Measurements from ENCODE around the gene KCNV2.
"Not testable (repeated sequence)": the region's sequence is repeated elsewhere in the genome, so short reads cannot be mapped to it uniquely, and the experiment has no call there.

KCNV2 gene

GRCh38 chr9:2700909-2701550 is 16.3 kb upstream of the KCNV2 start:
- no peak for ATAC-seq
- TF ChIP-seq, protein P1, sequence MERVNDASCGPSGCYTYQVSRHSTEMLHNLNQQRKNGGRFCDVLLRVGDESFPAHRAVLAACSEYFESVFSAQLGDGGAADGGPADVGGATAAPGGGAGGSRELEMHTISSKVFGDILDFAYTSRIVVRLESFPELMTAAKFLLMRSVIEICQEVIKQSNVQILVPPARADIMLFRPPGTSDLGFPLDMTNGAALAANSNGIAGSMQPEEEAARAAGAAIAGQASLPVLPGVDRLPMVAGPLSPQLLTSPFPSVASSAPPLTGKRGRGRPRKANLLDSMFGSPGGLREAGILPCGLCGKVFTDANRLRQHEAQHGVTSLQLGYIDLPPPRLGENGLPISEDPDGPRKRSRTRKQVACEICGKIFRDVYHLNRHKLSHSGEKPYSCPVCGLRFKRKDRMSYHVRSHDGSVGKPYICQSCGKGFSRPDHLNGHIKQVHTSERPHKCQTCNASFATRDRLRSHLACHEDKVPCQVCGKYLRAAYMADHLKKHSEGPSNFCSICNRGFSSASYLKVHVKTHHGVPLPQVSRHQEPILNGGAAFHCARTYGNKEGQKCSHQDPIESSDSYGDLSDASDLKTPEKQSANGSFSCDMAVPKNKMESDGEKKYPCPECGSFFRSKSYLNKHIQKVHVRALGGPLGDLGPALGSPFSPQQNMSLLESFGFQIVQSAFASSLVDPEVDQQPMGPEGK (CRISPR knock-in tag; IDR thresholded peaks at IDR 0.05; ENCODE audit: borderline replicate concordance): no peak
- TF ChIP-seq TOX (CRISPR knock-in tag; IDR thresholded peaks at IDR 0.05; ENCODE audit: borderline replicate concordance): no peak
- no peak for TF ChIP-seq SNAI2 (CRISPR knock-in tag; IDR thresholded peaks at IDR 0.05)
- no peak for TF ChIP-seq PPARA (CRISPR knock-in tag; IDR thresholded peaks at IDR 0.05; ENCODE audit: borderline replicate concordance)
- no peak for TF ChIP-seq GLIS3 (CRISPR knock-in tag; IDR thresholded peaks at IDR 0.05)
- TF ChIP-seq ZNF8 (CRISPR knock-in tag; IDR thresholded peaks at IDR 0.05): no peak
- TF ChIP-seq BACH2 (CRISPR knock-in tag; IDR thresholded peaks at IDR 0.05; ENCODE audit: borderline replicate concordance): no peak
- no peak for TF ChIP-seq TCF4 (CRISPR knock-in tag; IDR thresholded peaks at IDR 0.05; ENCODE audit: borderline replicate concordance)
- TF ChIP-seq ZFP30 (CRISPR knock-in tag; IDR thresholded peaks at IDR 0.05): no peak
- TF ChIP-seq OSR1 (CRISPR knock-in tag; IDR thresholded peaks at IDR 0.05): no peak
- no peak for TF ChIP-seq ZFP3 (CRISPR knock-in tag; IDR thresholded peaks at IDR 0.05)
- no peak for TF ChIP-seq RARB (CRISPR knock-in tag; IDR thresholded peaks at IDR 0.05)

DNA sequence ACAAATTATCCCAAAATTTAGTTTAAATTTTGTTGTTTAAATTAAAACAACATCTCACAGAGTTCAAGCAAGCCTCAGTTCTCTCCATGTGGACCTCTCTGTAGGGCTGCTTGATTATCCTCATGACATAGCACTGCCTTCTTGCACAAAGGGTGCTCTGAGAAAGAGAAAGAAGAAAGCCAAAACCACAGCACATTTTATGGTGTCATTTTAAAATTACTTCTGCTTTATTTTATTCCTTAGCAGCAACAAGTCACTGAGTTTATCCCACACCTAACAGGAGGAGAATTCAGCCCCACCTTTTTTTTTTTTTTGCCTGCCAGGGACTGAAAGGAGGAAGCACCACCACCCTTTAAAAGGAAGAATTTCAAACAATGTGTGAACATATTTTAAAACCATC is 12.8 kb upstream of the KCNV2 start:
- TF ChIP-seq CSRNP3 (CRISPR knock-in tag; IDR thresholded peaks at IDR 0.05): no peak
- no peak for ATAC-seq

- not testable (repeated sequence) for ATAC-seq
These were observed 10.1 kb upstream of the KCNV2 start for GRCh38 chr9:2707256-2707655.

DNA sequence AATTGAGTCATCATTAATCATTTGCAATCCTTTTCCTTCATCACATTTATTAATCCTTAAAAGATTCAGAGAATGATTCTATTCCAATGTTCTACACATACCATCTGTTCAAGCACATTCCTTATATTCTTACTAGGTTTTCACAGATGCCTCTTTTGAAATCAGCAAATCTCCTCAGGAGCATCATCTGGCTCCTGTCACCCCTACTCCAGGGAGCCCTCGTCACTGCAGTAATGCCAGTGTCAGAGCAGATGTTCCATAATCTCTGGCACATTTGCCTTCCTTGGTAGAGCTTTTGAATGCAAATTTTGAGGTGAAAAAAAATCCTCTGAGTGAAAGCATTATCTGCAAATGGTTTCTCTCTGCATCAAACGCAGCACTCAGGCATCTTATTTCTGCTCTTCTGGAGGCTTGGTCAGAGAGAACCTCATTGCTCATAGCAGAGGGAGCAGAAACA is 7.6 kb upstream of the KCNV2 start:
- peak; percentile 69; the same call in 2 of the 3 replicates for ATAC-seq
- TF ChIP-seq TCF4 (CRISPR knock-in tag; IDR thresholded peaks at IDR 0.05; ENCODE audit: borderline replicate concordance) (peak; percentile 83), ISL1 (CRISPR knock-in tag; IDR thresholded peaks at IDR 0.05) (peak; percentile 73), PPARA (CRISPR knock-in tag; IDR thresholded peaks at IDR 0.05; ENCODE audit: borderline replicate concordance) (no peak), ZFP30 (CRISPR knock-in tag; IDR thresholded peaks at IDR 0.05) (no peak), ZNF8 (CRISPR knock-in tag; IDR thresholded peaks at IDR 0.05) (0 out of 2 replicates have a peak, but pooled peaks have one; percentile 40), SNAI2 (CRISPR knock-in tag; IDR thresholded peaks at IDR 0.05) (no peak), TSHZ2 (CRISPR knock-in tag; IDR thresholded peaks at IDR 0.05) (0 out of 2 replicates have a peak, but pooled peaks have one; percentile 82)

- no peak for ATAC-seq
- no peak for TF ChIP-seq ZC3H10 (CRISPR knock-in tag; IDR thresholded peaks at IDR 0.05)
- no peak for TF ChIP-seq TOX (CRISPR knock-in tag; IDR thresholded peaks at IDR 0.05; ENCODE audit: borderline replicate concordance)
- no peak for TF ChIP-seq ARNTL (CRISPR knock-in tag; IDR thresholded peaks at IDR 0.05; ENCODE audit: borderline replicate concordance, low read depth)
- TF ChIP-seq ESRRG (CRISPR knock-in tag; IDR thresholded peaks at IDR 0.05): no peak
- no peak for TF ChIP-seq OSR1 (CRISPR knock-in tag; IDR thresholded peaks at IDR 0.05)
- TF ChIP-seq RARB (CRISPR knock-in tag; IDR thresholded peaks at IDR 0.05): no peak
- no peak for TF ChIP-seq TSHZ2 (CRISPR knock-in tag; IDR thresholded peaks at IDR 0.05)
- TF ChIP-seq ZFP30 (CRISPR knock-in tag; IDR thresholded peaks at IDR 0.05): no peak
- TF ChIP-seq, protein P1 (CRISPR knock-in tag; IDR thresholded peaks at IDR 0.05; ENCODE audit: borderline replicate concordance): no peak
These were observed 5.6 kb upstream of the KCNV2 start for GRCh38 chr9:2711716-2712115.
